Stimulated activated CD8-positive, alpha-beta memory T cell treated with anti-CD3 and anti-CD28 coated beads, Interleukin-7, amount 100 ng/mL, for 1 hour (primary cell): ENCODE measurements around the gene HAVCR2.
"Not testable (repeated sequence)": the region's sequence is repeated elsewhere in the genome, so short reads cannot be mapped to it uniquely, and the experiment has no call there.

Experiments used
- DNase-seq, 2 donors: peaks; one replicate each; pipeline ENCODE4 v3.0.0-alpha.2; 2020; ENCODE audit warnings: low read depth in 2 of 2

Gene HAVCR2

DNA sequence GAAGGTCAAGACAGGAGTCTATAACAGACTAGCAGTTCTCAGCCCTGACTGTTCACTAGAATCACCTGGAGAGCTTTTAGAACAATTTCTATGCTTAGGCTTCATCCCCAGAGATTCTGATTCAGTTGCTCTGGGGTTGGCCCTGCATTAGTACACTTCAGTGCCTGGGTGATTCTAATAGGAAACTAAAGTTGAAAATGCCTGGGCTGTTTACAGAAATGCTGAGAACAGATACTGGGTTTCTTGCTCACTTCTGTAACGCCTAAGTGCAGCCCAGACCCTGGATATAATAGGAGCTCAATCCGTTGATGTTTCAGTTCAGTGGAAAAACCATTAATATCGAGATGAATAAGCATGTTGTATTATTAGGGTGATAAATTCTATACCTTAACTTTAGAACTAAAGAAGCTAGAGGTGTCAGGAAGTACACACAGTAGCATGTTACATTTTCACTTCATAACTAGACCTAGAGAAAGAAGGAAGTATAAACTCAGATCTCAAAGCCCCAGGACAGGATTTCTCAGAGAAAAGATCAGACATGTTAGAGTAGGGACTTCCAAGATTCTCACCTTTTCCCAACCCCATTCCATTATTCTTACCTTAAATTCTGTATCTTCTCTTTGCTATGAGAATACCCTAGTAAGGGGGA, 20.4 kb downstream of the HAVCR2 start:
- DNase-seq = no peak

DNA sequence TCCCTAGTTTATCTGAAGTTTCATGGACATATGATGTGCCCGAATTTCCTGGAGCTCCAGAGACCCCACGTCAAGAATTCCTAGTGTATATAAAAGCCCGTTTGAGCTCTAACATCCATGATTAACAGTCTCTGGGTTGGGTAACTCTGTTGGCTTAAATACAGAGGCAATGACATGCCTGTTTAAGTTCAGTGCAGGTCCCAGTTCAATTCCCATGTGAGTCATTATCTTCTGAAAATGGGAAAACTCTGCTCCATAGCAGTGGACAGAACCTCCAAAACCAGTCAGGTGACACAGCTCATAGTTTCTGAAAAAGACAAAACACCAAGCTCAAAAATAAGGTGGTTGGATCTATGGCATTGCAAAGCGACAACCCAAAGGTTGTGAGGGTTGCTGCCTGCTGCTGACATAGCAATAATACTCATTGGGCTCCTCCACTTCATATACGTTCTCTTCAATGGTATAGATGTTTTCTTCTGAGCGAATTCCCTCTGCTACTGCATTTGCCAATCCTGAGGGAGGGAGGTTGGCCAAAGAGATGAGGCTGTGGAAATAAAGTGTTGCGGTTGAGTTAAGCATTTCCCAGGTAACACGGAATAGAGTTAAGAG, 22.0 kb downstream of the HAVCR2 start:
- no peak for DNase-seq

- DNase-seq = no peak
Observed at GRCh38 chr5:157085930-157086329, 22.9 kb downstream of the HAVCR2 start.

- no peak for DNase-seq
Observed at GRCh38 chr5:157080286-157080685, 28.6 kb downstream of the HAVCR2 start.

DNA sequence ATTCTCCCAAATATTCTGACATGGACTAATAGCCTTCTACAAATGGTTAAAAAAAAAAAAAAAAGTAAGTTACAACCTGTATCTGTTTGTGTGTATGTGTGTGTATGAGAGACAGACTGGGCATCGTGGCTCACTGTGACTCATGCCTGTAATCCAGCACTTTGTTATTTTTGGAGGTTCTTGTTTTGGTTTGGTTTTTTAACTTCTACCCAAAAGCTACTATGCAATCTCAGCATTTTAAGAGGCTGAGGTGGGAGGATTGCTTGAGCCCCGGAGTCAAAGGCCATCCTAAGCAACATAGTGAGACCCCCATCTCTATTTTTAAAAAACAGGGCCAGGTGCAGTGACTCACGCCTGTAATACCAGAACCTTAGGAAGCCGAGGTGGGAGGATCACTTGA, 32.3 kb downstream of the HAVCR2 start:
- no peak for DNase-seq

- no peak for DNase-seq
Observed at GRCh38 chr5:157072508-157072907, 36.3 kb downstream of the HAVCR2 start.

DNA sequence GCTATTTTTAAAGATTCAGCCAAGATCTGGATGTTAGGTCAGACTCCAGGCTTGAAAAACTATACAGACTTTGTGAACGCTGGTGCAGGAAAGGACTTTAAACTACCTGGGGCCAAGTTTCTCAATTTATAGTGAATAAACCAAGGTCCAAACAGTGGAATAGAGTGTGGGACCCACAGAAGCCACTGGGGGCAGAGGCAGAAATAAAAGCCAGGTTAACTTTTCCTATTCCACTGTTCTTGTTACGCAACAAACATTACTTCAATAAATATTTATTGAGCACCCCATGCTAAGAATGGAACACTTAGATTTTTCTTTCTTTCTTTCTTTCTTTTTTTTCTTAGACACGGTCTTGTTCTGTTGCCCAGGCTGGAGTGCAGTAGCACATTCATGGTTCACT, 38.9 kb downstream of the HAVCR2 start:
- DNase-seq = no peak

- no peak for DNase-seq
Observed at GRCh38 chr5:157068785-157069184, 40.1 kb downstream of the HAVCR2 start.

DNA sequence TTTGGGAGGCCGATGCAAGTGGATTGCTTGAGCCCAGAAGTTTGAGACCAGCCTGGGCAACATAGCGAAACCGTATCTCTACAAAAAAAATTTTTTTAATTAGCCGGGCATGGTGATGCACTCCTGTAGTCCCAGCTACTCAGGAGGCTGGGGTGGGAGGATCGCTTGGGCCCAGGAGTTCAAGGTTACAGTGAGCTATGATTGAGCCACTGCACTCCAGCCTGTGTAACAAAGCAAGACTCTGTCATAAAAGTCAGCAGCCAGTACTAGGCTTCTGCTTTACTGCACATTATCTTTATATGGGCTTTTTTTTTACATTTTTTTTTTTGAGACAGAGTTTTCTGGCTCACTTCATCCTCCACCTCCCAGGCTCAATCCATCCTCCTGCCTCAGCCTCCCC, 40.5 kb downstream of the HAVCR2 start:
- DNase-seq = no peak

DNA sequence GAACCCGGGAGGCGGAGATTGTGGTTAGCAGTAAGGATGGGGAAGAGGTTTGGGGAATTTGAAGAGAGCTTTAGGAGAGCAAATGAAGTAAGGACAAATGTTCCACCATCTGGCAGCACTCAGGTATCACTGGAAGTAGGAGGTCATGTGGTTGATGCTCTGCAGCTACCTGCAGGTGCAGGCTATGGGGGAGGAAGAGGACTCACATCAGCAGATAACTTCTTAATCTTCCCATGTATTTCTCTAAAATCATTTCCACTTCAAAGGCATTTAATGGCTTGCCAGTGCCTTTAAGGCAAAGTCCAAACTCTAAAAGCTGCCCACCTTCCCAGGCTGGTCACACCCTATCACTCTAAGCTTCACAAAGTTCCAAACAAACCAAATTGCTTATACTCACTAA, 41.8 kb downstream of the HAVCR2 start:
- DNase-seq = no peak

DNA sequence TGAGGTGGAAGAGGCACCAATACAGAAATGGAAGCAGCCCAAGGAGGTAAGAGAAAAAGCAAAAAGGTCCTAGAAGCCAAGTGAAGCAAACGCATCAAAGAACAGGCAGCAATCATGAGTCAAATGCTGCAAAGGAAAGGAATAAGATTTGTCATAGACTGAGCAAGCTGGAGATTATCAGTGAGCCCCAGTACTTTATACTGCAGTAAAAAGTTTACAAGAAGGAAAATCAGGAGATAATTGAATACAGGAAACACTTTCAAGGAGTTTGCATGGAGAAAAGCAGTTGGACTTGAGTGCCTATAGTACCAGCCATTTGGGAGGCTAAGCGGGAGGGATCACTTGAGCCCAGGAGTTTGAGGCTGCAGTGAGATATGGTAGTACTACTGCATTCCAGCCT, 42.8 kb downstream of the HAVCR2 start:
- DNase-seq = no peak

DNA sequence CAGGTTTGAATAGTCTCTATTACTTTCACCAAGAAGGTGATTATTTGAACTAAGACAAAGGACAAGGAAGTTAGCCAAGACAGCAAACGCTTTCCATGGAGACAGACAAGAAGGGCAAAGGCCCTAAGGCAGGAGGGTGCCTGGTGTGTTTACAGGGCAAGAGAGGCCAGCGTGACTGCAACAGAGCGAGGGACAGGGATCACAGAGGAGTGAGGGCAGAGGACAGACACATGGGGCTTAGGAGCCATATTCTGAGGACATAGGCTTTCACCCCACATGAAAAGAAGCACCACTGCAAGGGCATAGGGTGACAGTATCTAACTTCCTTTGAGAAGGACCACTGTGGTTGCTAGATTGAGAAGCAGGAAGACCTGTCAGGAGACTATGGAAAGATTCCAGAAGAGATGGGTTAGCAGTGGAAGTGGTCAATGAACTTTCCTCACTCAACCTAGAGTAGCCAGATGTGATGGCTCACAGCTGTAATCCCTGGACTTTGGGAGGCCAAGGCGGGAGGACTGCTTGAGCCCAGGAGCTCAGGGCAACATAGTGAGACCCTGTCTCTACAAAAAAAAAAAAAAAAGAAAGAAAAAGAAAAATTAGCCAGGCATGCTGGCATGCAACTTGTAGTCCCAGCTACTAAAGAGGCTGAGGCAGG, 44.9 kb downstream of the HAVCR2 start:
- DNase-seq = no peak

DNA sequence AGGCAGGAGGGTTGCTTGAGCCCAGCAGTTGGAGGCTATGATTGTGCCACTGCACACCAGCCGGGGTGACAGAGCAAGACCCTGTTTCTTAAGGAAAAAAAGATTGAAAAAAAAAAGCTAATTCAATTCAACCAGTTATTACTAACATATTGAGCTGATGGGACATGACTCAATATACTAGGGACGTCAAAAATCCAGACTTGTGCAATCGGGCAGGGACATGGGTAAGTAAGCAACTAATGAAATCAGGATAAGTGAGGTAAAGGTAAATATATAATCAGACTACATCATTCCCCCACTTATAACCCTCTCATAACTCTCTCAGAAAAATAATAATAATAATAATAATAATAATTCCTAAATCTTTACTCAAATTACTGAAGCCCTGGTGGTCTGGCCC, 49.0 kb downstream of the HAVCR2 start:
- no peak for DNase-seq

DNA sequence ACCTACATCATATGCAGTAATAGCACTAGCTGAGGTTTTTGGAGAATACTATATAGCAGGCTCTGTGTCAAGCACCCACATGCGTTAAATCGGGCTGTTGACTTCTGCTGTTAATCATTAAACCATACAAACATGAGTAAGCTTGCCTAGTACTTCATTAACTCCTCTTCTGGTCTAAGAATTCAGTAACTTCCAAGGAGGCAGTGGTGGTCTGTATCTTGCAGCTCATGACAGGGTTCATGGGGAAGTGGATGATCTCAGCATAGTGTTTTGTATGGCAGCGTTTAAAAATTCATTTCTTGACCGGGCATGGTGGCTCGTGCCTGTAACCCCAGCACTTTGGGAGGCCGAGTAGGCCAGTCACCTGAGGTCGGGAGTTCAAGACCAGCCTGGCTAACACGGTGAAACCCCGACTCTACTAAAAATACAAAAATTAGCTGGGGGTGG, 49.7 kb downstream of the HAVCR2 start, which contains the start of gene HAVCR1:
Gene HAVCR1 (minus strand): TSS at position 24 of the 447 bp plus-strand sequence. CDS start 1,173 bp downstream, outside the sequence.
- DNase-seq = no peak

DNA sequence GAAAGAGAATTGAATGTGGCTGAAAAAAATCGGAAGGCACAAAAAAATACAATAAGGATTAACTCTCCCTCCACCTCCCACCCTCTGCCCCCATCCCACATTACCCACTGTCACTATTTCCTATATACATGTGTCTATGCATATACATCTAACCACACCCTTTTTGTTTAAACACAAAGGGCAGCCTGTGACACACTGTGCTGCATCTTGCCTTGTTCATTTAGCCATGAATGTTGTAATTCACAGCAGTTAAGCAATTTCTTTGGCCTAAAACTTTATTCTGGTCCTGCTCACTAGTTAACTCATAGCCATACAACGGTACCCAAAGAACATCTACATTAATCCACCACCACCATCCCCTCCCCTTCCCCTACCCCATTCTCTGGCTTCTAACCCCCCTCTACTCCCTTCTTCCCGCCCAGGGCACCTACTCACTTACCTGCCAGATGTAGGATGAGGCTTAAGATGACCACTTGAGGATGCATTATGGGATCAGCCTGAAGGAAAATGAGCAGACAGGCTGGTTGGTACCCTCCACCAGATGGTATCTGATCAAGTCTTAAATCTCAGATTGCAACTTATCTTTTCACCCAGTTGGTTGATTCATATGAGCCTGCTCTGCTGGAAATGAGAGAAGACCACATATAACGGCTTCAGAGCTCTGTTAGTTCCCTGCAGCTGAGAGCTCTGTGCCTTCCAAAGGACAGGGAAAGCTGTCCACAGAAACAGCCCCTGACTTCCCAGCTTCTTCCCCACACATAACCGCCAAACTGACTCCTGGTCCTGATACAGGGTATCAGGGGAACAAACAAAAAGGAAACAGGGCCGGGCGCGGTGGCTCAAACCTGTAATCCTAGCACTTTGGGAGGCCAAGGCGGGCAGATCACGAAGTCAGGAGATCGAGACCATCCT, 51.1 kb downstream of the HAVCR2 start:
- no peak for DNase-seq

DNA sequence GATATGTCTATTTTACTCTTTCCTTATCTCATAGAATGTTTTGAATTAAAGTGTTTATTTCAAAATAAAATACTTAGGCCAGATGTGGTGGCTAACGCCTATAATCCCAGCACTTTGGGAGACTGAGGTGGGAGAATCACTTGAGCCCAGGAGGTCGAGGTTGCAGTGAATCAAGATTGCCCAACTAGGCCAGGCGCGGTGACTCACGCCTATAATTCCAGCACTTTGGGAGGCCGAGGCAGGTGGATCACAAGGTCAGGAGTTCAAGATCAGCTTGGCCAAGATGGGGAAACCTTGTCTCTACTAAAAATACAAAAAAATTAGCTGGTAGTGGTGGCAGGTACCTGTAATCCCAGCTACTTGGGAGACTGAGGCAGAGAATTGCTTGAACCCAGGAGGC, 52.0 kb downstream of the HAVCR2 start:
- DNase-seq = not testable (repeated sequence)

DNA sequence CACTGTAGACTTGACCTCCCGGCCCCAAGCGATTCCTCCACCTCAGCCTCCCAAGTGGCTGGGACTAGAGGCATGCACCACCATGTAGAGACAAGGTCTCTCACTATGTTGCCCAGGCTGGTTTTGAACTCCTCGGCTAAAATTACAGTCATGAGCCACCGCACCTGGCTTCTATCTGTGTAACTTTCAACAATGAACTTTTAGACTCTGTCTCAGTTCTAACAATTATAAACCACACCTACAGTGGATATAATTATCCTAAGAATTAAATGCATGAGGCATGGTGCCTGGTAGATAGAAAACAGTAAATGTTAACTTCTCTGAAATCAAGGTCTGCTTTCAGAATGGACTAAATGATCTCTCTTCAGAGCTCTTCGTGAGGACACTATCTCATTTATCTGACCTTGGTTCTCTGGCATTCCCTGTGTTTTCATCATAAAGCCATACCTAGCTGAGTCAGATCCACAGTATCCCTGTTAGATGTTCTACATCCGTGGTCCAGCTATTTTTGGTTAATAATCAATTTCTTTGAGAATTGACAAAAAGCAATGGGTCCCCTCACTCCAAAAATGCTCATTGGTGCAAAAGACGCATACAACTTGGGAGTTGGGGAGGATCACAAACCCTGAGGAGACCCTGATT, 57.1 kb downstream of the HAVCR2 start:
- no peak for DNase-seq

- no peak for DNase-seq
Observed at GRCh38 chr5:157050050-157050449, 58.8 kb downstream of the HAVCR2 start.

- no peak for DNase-seq
Observed at GRCh38 chr5:157049605-157050004, 59.2 kb downstream of the HAVCR2 start.

DNA sequence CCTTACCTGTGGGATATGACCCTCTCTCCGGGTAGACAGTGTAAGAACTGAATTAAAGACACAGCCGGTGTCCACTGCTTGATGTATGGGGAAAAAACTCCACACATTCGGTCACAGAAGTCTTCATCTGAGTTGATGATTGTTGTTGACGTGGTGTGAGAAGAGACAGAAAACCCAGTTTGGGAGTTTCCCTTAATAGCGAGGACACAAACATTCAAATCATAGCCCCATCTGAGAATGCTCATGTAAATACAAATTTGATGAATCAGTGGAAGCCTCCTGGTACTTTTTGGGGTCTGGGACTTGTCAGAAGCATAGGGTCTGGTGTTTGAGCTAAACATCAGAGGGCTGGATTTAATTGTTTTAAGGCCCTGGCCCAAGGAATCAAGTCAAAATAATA, 60.9 kb downstream of the HAVCR2 start:
- DNase-seq = no peak

- not testable (repeated sequence) for DNase-seq
Observed at GRCh38 chr5:157047016-157047415, 61.8 kb downstream of the HAVCR2 start.

DNA sequence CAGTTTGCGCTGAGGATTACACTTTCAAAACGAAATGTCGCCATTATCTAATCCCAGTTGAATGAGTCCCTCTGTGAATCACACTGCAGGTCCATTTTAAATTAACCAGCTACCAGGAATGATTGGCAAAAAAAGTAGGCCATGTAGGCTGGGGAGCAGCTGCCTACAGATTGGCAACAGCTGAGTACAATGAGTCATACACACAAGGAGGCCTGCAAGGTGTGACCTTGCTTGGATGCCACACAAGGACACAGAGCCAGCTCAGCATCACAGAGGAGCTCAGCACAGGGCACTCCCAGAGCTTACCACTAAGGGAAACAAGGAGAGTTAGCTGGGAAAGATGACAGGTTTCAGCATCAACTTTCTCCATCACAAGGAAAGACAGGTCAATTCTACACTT, 62.8 kb downstream of the HAVCR2 start:
- DNase-seq = no peak
